H1 (cell line): ENCODE results near the gene CRNN.

Experiments
- CBX8 ChIP-seq: fragments of 300-800, 300-1000 bp; sonication (generic); IDR thresholded peaks from 2 replicates; pipeline ENCODE4 v1.7.1; 2016; ENCODE audit warnings: low read depth, low read length, borderline replicate concordance
- CHD1 ChIP-seq: IDR thresholded peaks from 2 replicates; pipeline ENCODE4 v1.6.1; 2012; ENCODE audit warnings: low read depth, low read length, improper control_type of control experiment
- CTCF ChIP-seq, 3 experiments: IDR thresholded peaks; 1 replicate in 2 of 3; 2 replicates in 1 of 3; pipeline versions ENCODE4 v1.5.1 to v1.6.1; 2011; ENCODE audit warnings: low read length in 3 of 3, mild to moderate bottlenecking in 3 of 3, inconsistent platforms in 2 of 3, low read depth in 1 of 3, moderate library complexity in 1 of 3; ENCODE audit not compliant: insufficient read depth in 1 of 3; ENCODE audit errors: control extremely low read depth in 1 of 3
- EP300 ChIP-seq, 2 experiments: IDR thresholded peaks; 1 replicate in 1 of 2; 2 replicates in 1 of 2; pipeline ENCODE4 v1.6.1; 2011 to 2012; ENCODE audit warnings: low read depth in 2 of 2, low read length in 2 of 2, mild to moderate bottlenecking in 2 of 2, borderline replicate concordance in 1 of 2, inconsistent platforms in 1 of 2, moderate library complexity in 1 of 2
- EZH2 ChIP-seq: fragments of 200-600 bp; sonication (generic); IDR thresholded peaks from 2 replicates; pipeline ENCODE4 v1.7.1; 2012; ENCODE audit warnings: low read depth, mild to moderate bottlenecking, moderate library complexity, low read length, inconsistent platforms; ENCODE audit not compliant: severe bottlenecking
- POLR2AphosphoS5 ChIP-seq: IDR thresholded peaks from 2 replicates; pipeline ENCODE4 v1.6.1; 2011; ENCODE audit warnings: low read depth, low read length
- TF ChIP-seq, protein P1 (sequence below): fragments of 300-600 bp; sonication (generic); IDR thresholded peaks from 2 replicates; pipeline ENCODE4 v1.7.1; 2012; ENCODE audit warnings: low read length, moderate library complexity, mild to moderate bottlenecking, inconsistent platforms; ENCODE audit not compliant: insufficient replicate concordance

GRCh38 chr1:152410028-152410427 is 4.0 kb downstream of the CRNN start:
- TF ChIP-seq EZH2 (no peak), CBX8 (no peak), EP300 (IDR thresholded peaks at IDR 0.05; ENCODE audit: borderline replicate concordance in 1 of 2, low read depth in 2 of 2, low read length in 2 of 2) (no peak), CTCF (IDR thresholded peaks at IDR 0.05; ENCODE audit: control extremely low read depth in 1 of 3, insufficient read depth in 1 of 3, low read depth in 1 of 3, low read length in 3 of 3) (no peak), POLR2AphosphoS5 (no peak), CHD1 (no peak)
- TF ChIP-seq, protein P1, sequence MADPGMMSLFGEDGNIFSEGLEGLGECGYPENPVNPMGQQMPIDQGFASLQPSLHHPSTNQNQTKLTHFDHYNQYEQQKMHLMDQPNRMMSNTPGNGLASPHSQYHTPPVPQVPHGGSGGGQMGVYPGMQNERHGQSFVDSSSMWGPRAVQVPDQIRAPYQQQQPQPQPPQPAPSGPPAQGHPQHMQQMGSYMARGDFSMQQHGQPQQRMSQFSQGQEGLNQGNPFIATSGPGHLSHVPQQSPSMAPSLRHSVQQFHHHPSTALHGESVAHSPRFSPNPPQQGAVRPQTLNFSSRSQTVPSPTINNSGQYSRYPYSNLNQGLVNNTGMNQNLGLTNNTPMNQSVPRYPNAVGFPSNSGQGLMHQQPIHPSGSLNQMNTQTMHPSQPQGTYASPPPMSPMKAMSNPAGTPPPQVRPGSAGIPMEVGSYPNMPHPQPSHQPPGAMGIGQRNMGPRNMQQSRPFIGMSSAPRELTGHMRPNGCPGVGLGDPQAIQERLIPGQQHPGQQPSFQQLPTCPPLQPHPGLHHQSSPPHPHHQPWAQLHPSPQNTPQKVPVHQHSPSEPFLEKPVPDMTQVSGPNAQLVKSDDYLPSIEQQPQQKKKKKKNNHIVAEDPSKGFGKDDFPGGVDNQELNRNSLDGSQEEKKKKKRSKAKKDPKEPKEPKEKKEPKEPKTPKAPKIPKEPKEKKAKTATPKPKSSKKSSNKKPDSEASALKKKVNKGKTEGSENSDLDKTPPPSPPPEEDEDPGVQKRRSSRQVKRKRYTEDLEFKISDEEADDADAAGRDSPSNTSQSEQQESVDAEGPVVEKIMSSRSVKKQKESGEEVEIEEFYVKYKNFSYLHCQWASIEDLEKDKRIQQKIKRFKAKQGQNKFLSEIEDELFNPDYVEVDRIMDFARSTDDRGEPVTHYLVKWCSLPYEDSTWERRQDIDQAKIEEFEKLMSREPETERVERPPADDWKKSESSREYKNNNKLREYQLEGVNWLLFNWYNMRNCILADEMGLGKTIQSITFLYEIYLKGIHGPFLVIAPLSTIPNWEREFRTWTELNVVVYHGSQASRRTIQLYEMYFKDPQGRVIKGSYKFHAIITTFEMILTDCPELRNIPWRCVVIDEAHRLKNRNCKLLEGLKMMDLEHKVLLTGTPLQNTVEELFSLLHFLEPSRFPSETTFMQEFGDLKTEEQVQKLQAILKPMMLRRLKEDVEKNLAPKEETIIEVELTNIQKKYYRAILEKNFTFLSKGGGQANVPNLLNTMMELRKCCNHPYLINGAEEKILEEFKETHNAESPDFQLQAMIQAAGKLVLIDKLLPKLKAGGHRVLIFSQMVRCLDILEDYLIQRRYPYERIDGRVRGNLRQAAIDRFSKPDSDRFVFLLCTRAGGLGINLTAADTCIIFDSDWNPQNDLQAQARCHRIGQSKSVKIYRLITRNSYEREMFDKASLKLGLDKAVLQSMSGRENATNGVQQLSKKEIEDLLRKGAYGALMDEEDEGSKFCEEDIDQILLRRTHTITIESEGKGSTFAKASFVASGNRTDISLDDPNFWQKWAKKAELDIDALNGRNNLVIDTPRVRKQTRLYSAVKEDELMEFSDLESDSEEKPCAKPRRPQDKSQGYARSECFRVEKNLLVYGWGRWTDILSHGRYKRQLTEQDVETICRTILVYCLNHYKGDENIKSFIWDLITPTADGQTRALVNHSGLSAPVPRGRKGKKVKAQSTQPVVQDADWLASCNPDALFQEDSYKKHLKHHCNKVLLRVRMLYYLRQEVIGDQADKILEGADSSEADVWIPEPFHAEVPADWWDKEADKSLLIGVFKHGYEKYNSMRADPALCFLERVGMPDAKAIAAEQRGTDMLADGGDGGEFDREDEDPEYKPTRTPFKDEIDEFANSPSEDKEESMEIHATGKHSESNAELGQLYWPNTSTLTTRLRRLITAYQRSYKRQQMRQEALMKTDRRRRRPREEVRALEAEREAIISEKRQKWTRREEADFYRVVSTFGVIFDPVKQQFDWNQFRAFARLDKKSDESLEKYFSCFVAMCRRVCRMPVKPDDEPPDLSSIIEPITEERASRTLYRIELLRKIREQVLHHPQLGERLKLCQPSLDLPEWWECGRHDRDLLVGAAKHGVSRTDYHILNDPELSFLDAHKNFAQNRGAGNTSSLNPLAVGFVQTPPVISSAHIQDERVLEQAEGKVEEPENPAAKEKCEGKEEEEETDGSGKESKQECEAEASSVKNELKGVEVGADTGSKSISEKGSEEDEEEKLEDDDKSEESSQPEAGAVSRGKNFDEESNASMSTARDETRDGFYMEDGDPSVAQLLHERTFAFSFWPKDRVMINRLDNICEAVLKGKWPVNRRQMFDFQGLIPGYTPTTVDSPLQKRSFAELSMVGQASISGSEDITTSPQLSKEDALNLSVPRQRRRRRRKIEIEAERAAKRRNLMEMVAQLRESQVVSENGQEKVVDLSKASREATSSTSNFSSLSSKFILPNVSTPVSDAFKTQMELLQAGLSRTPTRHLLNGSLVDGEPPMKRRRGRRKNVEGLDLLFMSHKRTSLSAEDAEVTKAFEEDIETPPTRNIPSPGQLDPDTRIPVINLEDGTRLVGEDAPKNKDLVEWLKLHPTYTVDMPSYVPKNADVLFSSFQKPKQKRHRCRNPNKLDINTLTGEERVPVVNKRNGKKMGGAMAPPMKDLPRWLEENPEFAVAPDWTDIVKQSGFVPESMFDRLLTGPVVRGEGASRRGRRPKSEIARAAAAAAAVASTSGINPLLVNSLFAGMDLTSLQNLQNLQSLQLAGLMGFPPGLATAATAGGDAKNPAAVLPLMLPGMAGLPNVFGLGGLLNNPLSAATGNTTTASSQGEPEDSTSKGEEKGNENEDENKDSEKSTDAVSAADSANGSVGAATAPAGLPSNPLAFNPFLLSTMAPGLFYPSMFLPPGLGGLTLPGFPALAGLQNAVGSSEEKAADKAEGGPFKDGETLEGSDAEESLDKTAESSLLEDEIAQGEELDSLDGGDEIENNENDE, result no peak
